ENCODE measurements around the gene KCNT2. TPM values are rescaled to one million over a fixed set of nuclear protein-coding genes. Genes with fewer than 3 reads are reported as not detected.

Gene KCNT2
- total and polyA plus RNA-seq, 2 donors (not counting 3 experiments of a cell fraction or from before 2014, with no cell fraction given), result 0.46 to 1.6 TPM

DNA sequence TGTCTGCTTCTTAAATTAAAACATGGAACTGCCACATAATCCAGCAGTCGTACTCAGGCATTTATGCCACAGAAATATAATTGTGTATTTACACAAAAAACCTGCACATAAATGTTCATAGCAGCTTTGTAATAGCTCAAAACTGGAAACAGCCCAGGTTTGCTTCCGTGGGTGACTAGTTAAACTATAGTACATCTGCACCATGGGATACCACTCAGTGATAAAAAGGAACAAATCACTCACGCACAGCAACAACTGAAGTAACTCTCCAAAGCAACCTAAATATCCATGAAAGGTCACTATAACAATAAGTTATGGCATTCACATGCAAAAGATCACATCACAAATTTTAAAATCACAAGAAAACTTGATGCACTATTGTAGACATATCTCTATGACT, 64.4 kb downstream of the KCNT2 start:
- Histone ChIP-seq H3K27ac (ENCODE audit: insufficient read depth, low read depth, low read length) (no peak overlapping the region), H3K4me1 (ENCODE audit: control insufficient read depth, extremely low read depth, insufficient read depth, low read length) (no peaks in the 10 kb centered on the region), H3K9me1 (replicated peaks; ENCODE audit: control insufficient read depth, extremely low read depth, insufficient read depth, low read length) (no peaks in the 10 kb centered on the region), H3K79me2 (ENCODE audit: control insufficient read depth, insufficient read depth, low read length) (no peaks in the 10 kb centered on the region), H4K20me1 (replicated peaks; ENCODE audit: control insufficient read depth, extremely low read depth, insufficient read depth, low read length) (no peaks in the 10 kb centered on the region), H3K36me3 (ENCODE audit: control insufficient read depth in 2 of 2, extremely low read depth in 1 of 2, insufficient read depth in 2 of 2, low read length in 2 of 2) (no peaks in the 10 kb centered on the region), H3K4me2 (ENCODE audit: insufficient read depth, low read length) (no peak overlapping the region), H2AFZ (ENCODE audit: low read depth, low read length) (no peak overlapping the region), H3K27me3 (ENCODE audit: control insufficient read depth in 2 of 2, insufficient read depth in 2 of 2, low read length in 2 of 2) (no peaks in the 10 kb centered on the region), H3K9me3 (replicated peaks; ENCODE audit: control insufficient read depth, insufficient read depth, low read length) (no peaks in the 10 kb centered on the region), H3K9ac (replicated peaks; ENCODE audit: extremely low read depth, insufficient read depth, low read length) (no peak overlapping the region), H3K4me3 (replicated peaks in 1 of 3; ENCODE audit: insufficient read depth in 1 of 3, low read depth in 1 of 3, low read length in 3 of 3) (no peak overlapping the region)
- dilution Hi-C loops (cut with MboI; ENCODE audit: extremely low pct_ligation_motif_present, low sequenced_read_pairs), result no loop called here
- TF ChIP-seq GATA2 (IDR thresholded peaks at IDR 0.05; ENCODE audit: insufficient read depth, insufficient read length, low read depth, low read length) (no peak), EZH2 (IDR thresholded peaks at IDR 0.05; ENCODE audit: borderline replicate concordance, low read depth, low read length, severe bottlenecking) (no peak), FOS (IDR thresholded peaks at IDR 0.05; ENCODE audit: borderline replicate concordance, insufficient read depth, low read length) (no peak), MAX (IDR thresholded peaks at IDR 0.05; ENCODE audit: insufficient read depth, insufficient read length) (no peak), CTCF (IDR thresholded peaks at IDR 0.05; ENCODE audit: extremely low read depth in 1 of 2, insufficient read depth in 1 of 2, low read depth in 1 of 2, low read length in 2 of 2) (no peak), POLR2A (IDR thresholded peaks at IDR 0.05; ENCODE audit: low read depth, low read length) (no peak), MYC (IDR thresholded peaks at IDR 0.05; ENCODE audit: low read depth, low read length) (no peak)
- ChIA-PET CTCF (no interaction called here), POLR2A (no interaction called here)
- intact Hi-C loops (cut with micrococcal nuclease), result no loop called here
- FAIRE-seq (no peak), DNase-seq (ENCODE audit: low read depth, low spot score) (no peak)
- no TSS peak for BruUV-seq (replicated peaks)
